Cardiac septum (tissue), 1 donor: Measurements from ENCODE around the gene RBM33. TPM values are rescaled to one million over a fixed set of nuclear protein-coding genes. Genes with fewer than 3 reads are reported as not detected.
"Not testable (repeated sequence)": the region's sequence is repeated elsewhere in the genome, so short reads cannot be mapped to it uniquely, and the experiment has no call there.

Experiments
- DNase-seq: peaks from one replicate; pipeline ENCODE4 v3.0.0-alpha.2; 2020; ENCODE audit warnings: low spot score
- intact Hi-C: fragments of 100-400 bp; cut with DNase I; formaldehyde crosslinking; loops from one replicate; pipeline ENCODE4 v1.14.0; 2022
- total RNA-seq: library from RNA; stranded (reverse); fragmentation: NEBNext Ultra II Directional; extraction: Animal tissue kit (Norgen Biotek cat#: 25700); gene quantifications from one replicate; pipeline ENCODE4 v1.2.1, GENCODE V29; 2021
- donor health status: DM: no; HTN: no; CAD: no.

The RBM33 gene
- total RNA-seq, 1 donor from 2014 or later, result 41.4 TPM

- intact Hi-C loops, result no loop called here
- DNase-seq, result no peak
These were observed 40.8 kb downstream of the RBM33 start for GRCh38 chr7:155685070-155685790.

GRCh38 chr7:155685791-155686160 lies 41.3 kb downstream of the RBM33 start:
- no peak for DNase-seq
- intact Hi-C loops, result no loop called here

- DNase-seq, intact Hi-C loops: not testable (repeated sequence)
These were observed 42.3 kb downstream of the RBM33 start for GRCh38 chr7:155686620-155687324.

- DNase-seq, intact Hi-C loops: not testable (repeated sequence)
These were observed 43.8 kb downstream of the RBM33 start for GRCh38 chr7:155688237-155688636.

DNA sequence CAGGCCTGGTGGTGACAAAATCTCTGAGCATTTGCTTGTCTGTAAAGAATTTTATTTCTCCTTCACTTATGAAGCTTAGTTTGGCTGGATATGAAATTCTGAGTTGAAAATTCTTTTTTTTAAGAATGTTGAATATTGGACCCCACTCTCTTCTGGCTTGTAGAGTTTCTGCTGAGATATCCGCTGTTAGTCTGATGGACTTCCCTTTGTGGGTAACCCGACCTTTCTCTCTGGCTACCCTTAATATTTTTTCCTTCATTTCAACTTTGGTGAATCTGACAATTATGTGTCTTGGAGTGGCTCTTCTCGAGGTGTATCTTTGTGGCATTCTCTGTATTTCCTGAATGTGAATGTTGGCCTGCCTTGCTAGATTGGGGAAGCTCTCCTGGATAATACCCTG lies 46.2 kb downstream of the RBM33 start:
- intact Hi-C loops, DNase-seq: not testable (repeated sequence)

DNA sequence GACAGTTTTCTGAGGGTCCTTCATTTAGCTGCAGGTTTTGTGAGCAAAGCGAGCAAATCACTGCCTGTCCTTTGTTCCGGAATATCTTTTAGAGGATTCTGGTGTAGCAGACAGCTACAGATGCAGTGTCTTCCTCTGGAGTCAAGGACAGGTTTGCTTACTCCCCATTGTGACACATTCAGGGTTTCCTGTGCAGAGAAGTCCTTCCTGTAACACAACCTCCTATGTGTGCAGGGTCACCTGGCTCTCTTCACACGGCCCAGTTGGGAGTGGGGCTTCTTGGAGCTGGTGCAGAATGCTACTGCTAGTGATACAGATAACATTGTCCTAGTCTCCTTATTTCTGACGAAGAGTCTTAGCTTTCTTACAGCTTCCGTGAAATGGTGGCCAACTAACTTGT lies 47.9 kb downstream of the RBM33 start:
- DNase-seq, result no peak
- intact Hi-C loops, result no loop called here

- intact Hi-C loops, result no loop called here
- no peak for DNase-seq
These were observed 49.4 kb downstream of the RBM33 start for GRCh38 chr7:155693826-155694225.

- DNase-seq, result no peak
- intact Hi-C loops, result no loop called here
These were observed 50.4 kb downstream of the RBM33 start for GRCh38 chr7:155694851-155695250.

DNA sequence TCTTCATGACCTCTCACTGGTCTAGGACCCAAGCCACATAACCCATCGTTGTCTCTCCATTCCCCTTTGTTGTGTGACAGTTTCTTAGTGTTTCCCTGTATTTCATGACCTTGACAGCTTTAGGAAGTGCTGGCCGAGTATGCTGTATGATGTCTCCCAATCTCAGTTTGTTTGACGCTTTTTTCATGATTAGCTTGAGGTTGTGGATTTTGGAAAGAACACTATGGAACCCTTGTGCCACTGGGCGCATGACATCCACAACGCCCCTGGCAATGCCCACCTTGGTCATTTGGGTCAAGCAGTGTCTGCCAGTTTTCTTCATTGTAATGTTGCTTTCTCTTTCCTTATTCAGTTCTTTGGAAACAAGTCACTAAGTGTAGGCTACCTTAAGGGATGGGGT lies 52.3 kb downstream of the RBM33 start:
- intact Hi-C loops, result no loop called here

DNA sequence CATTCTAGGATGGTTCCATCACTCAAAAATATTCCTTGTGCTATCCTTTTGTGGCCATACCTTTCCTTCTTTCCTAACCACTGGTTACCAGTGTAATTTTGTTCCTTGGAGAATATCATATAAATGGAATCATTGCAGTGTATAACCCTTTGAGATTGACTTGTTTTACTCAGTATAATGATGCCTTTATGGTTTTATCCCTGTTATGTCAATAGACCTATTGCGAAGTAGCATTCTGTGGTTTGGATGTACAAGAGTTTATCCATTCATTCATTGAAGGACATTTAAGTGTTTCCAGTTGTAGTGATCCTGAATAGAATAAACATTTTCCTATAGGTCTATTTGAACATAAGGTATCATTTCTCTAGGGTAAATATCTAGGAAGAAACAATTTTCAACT lies 54.2 kb downstream of the RBM33 start:
- DNase-seq, result no peak
- intact Hi-C loops, result no loop called here

More for the DNA sequence above, 52.3 kb downstream of the RBM33 start:
- DNase-seq, result no peak

- intact Hi-C loops, result no loop called here
These were observed 54.7 kb downstream of the RBM33 start for GRCh38 chr7:155699180-155699579.

GRCh38 chr7:155700847-155701246 lies 56.4 kb downstream of the RBM33 start:
- intact Hi-C loops, result no loop called here
- DNase-seq, result no peak

More at GRCh38 chr7:155699180-155699579, 54.7 kb downstream of the RBM33 start:
- no peak for DNase-seq

DNA sequence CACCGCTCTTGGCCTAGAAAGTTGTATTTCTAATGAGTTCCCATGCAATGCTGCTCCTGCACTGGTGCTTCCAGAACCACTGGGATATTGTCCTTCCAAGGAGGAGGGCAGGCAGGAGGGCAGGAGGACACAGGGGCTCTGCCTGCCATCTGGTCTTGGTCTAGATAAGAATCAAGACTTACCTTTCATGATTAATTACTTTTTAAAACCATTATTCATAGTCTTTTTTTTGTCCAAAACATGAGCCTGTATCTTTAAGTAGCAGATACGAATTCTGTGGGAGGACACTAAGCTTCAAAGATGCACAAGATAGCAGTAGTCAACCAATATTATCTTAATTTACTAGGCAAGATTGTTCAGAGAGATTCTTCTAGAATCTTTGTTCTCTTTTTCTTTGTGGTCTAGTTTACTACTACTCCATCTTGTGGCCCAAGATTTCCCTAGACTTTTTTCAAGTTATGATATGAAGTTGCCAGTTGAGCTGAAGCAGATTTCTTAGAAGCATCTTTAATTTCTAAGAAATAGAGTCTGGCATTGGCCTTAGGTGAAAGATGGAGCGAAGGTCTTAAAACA lies 57.6 kb downstream of the RBM33 start:
- intact Hi-C loops, result no loop called here
- DNase-seq, result no peak

DNA sequence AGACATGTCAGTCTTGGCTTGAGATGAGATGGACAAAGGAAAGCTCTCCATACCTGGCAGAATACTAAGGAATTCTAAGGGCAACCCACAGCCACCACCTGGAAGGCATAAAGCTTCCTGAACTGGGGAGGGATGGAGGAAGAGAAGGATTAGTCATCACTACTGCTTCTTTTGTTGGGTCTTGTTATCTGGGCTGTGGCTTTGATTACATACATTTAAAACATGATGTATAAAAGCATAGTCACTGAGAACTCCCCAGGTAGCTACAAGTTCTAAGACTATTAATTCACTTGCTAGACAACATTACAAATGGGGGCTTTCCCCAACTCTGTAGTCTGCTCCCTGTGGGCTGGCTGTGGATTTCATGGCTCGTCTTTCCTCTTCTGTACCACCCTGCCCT lies 58.2 kb downstream of the RBM33 start:
- no peak for DNase-seq
- intact Hi-C loops, result no loop called here

GRCh38 chr7:155705623-155706360 lies 61.3 kb downstream of the RBM33 start:
- intact Hi-C loops, result no loop called here
- no peak for DNase-seq

DNA sequence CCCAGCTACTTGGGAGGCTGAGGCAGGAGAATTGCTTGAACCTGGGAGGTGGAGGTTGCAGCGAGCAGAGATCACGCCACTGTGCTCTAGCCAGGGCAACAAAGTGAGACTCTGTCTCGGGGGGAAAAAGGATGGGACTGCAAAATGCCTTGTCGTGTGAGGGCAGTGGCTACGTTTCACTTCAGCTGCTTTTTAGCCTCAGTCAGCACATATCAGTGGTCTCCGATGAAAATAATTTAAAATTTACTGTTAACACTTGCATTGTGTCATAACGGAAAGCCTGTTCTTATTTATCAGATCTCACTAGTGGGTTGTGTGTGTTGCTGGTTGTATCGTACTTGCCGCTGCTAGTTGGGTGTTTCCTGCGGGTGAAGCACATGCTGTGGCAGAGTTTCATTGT lies 61.9 kb downstream of the RBM33 start:
- intact Hi-C loops, result no loop called here
- no peak for DNase-seq

DNA sequence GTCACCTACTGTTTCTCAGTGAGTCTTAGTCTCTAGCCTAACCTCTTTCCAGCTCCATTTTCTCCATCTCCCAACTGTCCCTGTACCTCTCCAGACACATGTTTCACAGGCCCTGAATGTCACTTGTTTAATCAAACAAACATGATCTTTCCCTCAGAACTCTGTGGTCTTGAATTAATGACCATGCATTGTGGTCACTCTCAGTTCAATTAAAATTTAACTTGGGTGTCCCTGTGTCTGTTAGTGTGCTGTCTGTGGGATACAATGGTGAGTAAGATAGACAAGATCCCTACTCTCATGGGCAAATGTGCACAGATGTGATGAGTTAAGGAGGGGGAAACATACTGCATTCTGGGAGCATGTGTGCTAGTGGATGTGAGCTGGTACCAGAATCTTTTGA lies 65.0 kb downstream of the RBM33 start:
- DNase-seq, result no peak
- intact Hi-C loops, result no loop called here

DNA sequence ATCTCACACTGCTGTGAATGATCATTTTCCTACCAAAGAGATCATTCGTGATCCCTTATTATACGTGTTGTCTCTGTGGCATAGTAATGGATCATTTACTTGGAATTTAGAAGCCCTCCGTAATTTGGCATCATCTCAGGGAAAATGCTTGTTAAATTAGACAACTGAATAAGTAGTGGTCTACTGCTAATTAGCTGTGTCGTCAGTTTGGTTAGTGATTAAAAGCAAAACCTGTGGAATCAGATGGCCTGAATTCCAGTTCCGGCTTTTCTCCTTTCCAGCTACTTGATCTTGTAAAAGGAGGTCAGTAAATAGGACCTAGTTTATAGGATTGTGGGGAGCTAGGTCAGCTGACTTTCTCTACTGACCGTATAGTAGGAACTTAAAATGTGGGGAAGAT lies 65.6 kb downstream of the RBM33 start:
- no peak for DNase-seq
- intact Hi-C loops, result no loop called here

- intact Hi-C loops, result no loop called here
- DNase-seq, result no peak
These were observed 66.1 kb downstream of the RBM33 start for GRCh38 chr7:155710530-155710929.

DNA sequence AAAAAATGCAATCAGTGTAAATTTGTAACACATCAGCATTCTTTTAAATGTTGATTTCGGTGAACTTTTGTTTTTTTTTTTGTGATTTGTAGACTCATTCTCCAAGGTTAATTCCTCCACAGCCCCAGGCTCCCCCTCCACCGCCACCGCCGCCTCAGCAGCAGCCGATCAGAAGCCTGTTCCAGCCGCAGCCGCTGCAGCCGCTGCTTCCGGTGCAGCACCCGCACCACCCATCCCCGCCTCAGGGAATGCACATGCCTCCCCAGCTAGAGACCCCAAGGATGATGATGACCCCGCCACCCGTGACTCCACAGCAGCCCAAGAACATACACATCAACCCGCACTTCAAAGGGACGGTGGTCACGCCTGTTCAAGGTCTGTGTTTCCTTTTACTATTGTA lies 66.6 kb downstream of the RBM33 start:
- no peak for DNase-seq
- intact Hi-C loops, result no loop called here
